Hematopoietic multipotent progenitor cell treated with erythropoietin and hydrocortisone succinate and interleukin-3 and kit ligand, for 4 days (in vitro differentiated cells): ENCODE measurements around the gene SNRK.

Source experiments
- DNase-seq: peaks from one replicate; pipeline ENCODE4 v3.0.0-alpha.2; 2015

Gene SNRK

DNA sequence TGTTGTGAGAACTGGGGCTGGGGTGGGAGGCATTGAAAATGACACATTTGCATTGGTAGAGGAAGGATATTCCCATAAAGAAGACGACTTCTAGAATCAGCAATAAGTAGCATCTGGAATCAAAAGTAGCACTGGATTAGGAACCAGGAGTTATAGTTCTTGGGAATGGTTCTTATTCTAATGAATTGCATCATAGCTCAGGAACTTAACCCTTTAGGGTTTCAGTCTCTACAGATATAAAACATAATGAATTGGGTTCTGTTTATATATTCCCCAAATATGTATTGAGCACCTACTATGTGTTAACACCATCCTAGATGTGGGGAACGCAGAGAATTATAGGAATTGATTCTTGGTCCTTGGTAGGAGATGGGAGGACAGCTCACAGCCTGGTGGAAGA, 16.3 kb upstream of the SNRK start:
- no peak for DNase-seq

DNA sequence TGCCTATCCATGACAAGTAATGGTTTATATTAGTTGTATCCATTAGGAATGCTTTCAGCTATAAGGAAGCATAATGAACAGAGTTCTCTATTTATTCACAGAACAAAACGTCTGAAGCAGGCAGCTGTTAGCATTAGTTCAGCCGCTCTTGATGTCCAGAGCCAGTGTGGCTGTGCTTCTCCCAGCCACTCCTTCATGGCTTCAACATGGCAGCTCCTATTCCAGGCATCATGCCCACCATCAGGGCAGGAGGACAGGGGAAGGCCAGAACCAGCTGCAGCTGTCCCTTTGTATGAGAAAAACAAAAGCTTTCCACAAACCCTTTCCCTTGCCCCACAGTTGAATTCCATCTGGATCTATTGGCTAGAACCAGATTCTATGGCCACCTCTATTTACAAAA, 12.9 kb upstream of the SNRK start:
- DNase-seq: no peak

- DNase-seq: no peak
Observed at GRCh38 chr3:43279082-43279481, 7.3 kb upstream of the SNRK start.

DNA sequence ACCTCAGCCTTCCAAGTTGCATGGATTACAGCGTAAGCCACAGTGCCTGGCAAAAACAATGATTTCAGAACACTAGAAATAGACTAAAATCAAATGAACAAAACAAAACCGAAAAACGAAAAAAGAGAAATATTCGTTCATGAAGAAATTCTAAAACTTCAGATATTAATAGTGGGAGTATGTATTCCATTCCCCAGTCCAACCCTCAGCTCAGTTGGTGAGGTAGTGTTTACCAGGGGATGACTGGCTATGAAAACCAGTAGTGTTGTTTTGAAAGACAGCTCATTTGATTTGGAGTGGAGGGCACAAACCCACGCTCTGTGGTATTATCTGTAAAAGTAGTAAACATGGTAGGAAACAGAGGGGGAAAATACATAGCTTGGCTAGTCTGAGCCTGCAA, 6.8 kb upstream of the SNRK start:
- no peak for DNase-seq

- no peak for DNase-seq
Observed at GRCh38 chr3:43281020-43281419, 5.3 kb upstream of the SNRK start.

DNA sequence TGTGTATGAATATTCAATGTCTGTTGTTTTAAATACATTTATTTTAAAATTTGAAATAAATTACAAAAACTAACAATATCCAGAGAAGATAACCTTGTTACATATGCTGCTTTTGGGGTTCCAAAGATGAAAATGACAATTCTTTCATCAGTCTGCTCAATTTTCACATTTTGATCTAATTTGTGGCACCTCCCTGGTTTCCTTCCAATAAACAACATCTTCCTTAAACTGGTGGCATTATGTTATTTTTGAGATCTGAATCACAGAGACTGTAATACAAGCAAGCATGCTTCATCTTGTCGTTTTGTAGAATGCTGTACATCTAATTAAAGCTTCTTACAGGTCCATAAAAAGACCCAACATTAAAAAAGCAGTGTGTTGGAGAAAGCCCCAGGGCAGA, 2.2 kb upstream of the SNRK start:
- no peak for DNase-seq

- no peak for DNase-seq
Observed at GRCh38 chr3:43285644-43286043, 696 bp upstream of the SNRK start.

DNA sequence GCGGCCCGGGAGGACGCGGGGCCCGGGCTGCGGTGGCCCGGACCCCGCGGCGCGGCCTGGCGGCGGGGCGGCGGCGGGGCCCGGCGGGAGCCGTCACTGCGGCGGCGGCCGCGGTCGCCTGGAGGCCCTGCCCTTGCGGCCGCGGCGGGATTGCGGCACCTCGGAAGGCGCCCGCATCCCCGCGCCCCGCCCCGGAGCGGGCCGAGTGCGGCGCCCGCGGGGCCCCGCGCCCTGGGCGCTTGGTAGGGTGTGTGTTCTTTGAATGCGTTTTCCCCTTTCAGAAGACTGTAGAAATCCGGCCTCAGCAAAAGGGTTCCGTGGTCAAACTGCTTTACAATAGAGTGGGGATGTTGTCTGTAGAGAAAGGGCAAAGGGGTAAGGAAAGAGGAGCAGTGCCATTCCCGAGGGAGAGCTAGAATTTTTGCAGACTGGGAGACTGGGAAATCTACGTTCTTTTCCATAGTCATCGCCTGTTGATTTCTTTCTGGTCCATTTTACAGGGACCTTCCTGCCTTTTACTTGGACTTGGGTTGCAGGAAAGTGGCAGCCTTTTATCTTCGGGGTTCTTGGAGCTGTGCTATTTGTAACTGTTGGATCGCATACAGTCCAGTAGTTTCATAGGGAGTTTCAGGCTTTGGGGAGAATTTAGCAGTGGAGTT, 630 bp downstream of the SNRK start:
- peak; percentile 49 for DNase-seq

DNA sequence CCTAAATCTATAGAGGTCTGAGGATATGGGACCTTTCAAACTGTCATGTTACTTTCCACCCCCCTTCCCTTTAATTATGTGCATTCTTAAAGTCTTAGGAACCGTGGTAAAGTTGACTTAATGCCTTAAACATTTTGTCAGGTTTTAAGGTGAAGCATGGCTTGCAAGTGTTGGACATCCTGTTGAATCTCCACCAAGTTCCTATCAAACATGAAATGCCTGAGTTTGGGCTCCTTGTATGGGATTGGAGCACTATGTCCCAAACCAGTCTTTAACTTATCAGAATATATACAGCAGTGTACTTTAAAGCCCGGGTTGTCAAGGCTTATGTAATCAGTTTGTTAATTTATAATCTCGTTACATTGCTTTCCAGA, 1.1 kb downstream of the SNRK start:
- no peak for DNase-seq

DNA sequence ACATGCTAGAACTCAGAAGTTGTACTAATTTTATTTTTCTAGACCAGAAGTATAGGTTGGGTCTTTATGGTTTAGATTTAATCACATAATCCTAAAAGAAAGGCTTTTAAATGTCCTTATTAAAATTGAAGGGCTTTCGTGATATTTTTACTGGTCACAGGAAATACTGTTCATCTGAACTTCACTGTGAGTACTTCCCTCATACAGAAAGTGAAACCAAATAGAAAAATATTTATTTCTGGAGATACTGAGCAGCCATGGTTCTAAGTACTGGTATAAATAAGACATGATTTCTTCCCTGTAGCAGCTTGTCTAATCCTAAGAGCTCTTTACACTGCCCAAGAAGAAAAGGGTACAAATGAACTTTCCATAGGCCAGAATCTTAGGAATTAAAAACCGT, 2.0 kb downstream of the SNRK start:
- peak; percentile 65 for DNase-seq

- no peak for DNase-seq
Observed at GRCh38 chr3:43288850-43289249, 2.5 kb downstream of the SNRK start.

DNA sequence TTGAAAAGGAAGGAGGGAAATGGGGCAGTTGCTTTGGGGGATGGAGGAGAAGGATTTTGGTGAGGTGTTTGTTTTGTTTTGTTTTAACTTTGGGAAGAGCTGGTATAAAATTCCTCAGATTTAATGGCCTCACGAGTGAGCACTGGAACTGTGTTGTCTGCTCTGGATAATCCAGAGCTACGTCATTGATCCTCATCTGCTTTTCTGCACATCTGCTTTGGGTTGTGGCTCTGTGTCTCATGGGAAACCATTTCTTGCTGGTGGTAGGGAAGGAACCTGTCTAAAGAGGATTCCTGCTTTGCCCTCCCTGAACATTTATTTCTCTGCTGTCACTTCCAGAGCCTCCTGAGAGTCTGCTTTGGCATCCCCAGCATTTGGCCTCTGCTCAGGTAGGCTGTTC, 3.1 kb downstream of the SNRK start:
- DNase-seq: no peak

- peak; percentile 54 for DNase-seq
Observed at GRCh38 chr3:43289841-43290470, 3.6 kb downstream of the SNRK start.

DNA sequence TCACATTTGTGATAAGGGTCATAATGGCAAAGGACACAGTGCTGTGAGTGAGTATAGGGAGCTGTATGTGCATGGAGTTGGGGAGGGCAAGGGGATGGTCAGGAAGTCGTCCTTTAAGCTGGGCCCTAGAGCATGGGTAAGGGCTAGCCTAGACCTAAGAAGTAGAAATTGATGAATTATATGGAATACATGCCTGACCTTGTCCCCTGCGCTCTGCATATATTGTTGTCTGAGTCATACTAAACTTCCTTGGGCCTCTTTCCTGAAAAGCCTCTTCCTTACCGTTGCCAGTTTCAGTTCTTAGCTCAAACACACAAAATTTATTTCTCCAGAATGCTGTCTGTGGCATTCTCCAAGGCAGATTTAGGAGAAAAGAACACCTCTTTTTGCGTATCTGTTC, 4.6 kb downstream of the SNRK start:
- no peak for DNase-seq

DNA sequence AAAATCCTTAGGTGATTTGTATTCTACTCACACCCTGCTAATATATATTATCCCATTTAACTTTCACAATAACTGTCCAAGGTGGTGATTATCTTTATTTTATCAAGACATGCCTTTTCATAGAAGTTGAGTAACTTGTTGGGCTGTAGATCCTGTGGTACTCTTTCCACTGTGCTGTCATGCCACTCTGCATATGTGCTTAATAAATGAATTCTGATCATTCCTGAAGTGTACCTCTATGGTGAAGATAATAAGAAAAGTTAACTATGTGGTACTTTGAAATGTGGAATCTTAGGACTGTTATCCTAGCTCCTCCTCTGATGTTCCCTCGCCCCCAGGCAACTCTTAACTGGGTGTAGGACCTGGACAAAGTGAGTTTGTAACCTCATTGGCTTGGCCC, 5.2 kb downstream of the SNRK start:
- DNase-seq: no peak

DNA sequence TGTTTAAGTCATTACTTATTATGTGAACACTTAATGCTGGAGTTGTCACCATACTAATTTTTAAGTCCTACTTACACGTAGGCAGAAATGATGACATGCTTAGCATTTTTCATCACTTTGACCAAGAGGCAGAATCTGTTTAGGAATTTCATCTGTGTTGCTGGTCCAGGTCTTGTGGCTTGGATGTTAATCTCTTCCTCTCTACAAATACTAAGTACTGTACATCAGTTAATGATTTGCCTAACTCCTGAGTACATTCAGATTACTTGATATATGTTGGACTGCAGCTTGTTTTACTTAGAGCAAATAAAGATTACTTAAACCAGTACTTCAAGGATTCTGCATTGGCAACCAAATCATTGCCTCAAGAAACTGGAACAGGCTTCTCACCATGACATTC, 8.6 kb downstream of the SNRK start:
- no peak for DNase-seq

GRCh38 chr3:43296565-43296964, 10.2 kb downstream of the SNRK start:
- peak; percentile 92 for DNase-seq

GRCh38 chr3:43298292-43298691, 12.0 kb downstream of the SNRK start:
- DNase-seq: no peak

- DNase-seq: no peak
Observed at GRCh38 chr3:43298761-43299160, 12.4 kb downstream of the SNRK start.

GRCh38 chr3:43302116-43302880, 16.0 kb downstream of the SNRK start:
- DNase-seq: no peak

GRCh38 chr3:43304126-43304525, 17.8 kb downstream of the SNRK start:
- no peak for DNase-seq

DNA sequence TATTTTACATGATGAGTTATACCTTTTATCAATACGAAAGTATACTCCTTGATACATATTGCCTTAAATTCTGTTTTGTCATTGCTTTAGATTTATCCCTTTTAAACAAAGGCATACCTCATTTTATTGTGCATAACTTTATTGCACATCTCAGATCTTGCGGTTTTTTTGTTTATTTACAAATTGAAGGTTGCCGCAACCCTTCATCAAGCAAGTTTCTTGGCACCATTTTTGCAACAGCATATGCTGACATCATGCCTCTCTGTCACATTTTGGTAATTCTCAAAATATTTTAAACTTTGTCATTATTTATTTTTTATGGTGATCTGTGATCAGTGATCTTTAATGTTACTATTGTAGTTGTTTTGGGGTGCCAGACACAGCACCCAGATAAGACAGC, 20.9 kb downstream of the SNRK start:
- DNase-seq: no peak

DNA sequence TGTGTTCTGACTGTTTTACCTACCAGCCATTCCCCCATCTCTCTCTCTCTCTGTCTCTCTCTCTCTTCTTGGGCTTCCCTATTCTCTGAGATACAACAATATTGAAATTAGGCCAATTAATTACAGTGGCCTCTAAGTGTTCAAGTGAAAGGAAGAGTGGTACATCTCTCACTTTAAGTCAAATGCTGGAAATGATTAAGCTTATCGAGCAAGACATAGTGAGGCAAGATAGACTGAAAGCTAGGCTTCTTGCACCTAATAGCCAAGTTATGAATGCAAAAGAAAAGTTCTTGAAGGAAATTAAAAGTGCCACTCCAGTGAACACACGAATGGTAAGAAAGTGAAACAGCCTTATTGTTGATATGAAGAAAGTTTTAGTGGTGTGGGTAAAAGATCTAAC, 21.3 kb downstream of the SNRK start:
- DNase-seq: no peak
